IPS DF 19.7 (cell line): ENCODE measurements around the gene EMID1.
"Not testable (repeated sequence)": the region's sequence is repeated elsewhere in the genome, so short reads cannot be mapped to it uniquely, and the experiment has no call there.

Experiments
- DNase-seq: peaks from one replicate; pipeline ENCODE4 v3.0.0-alpha.2; 2013; ENCODE audit warnings: low read depth, low spot score

EMID1 gene

GRCh38 chr22:29231971-29232959 is 26.6 kb downstream of the EMID1 start:
- no peak for DNase-seq

GRCh38 chr22:29233277-29233877 is 27.7 kb downstream of the EMID1 start:
- DNase-seq: no peak

DNA sequence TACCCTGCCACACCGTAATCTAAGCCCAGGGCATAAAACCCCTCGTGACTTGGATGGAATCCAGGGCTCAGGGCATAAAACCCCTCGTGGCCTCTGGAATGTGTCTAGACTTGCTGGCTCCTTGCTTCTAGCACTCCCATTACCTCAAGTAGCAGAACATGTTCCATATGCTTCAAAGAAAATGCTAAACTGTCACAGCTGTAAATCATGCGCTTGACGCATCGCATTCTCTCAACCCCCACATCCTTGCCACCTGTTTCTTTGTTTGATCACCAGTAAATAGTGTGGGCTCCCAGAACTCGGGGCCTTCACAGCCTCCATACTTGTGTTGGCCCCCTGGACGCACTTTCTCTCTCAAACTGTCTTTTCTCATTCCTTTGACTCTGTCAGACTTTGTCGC is 34.8 kb downstream of the EMID1 start:
- DNase-seq: not testable (repeated sequence)

DNA sequence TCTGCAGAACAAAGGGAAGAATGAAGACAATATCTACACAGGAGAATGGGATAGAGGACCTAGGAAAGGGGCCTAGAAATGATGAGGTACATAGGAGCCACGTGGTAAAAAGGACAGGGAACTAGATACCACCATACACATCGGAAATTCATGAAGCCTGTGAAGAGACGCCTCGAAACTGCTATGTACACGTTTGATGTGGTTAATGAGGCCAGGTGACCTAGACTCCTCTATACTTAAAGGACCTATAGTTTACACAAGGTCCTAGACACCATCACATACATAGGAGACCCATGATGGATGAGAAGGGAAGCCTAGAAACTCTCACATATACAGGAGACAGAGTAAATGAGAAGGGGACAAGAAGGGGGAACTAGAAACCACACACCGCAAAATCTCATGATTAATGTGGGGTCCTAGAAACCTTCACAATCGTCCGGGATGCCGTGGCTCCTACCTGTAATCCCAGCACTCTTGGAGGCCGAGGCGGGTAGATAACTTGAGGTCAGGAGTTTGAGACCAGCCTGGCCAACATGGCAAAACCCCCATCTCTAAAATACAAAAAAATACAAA is 38.3 kb downstream of the EMID1 start:
- no peak for DNase-seq

GRCh38 chr22:29244785-29245625 is 39.3 kb downstream of the EMID1 start:
- no peak for DNase-seq

- no peak for DNase-seq
These were observed 40.1 kb downstream of the EMID1 start for GRCh38 chr22:29245626-29246385.

DNA sequence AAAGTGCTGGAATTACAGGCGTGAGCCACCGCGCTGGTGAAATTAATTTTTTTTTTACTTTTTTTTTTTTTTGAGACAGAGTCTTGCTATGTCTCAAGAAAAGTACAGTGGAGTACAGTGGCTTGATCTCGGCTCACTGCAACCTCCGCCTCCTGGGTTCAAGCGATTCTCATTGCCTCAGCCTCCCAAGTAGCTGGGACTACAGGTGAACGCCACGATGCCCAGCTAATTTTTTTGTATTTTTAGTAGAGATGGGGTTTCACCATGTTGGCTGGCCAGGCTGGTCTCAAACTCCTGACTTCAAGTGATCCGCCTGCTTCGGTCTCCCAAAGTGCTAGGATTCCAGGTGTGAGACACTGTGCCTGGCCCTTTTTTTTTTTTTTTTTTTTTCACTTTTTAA is 42.2 kb downstream of the EMID1 start:
- DNase-seq: not testable (repeated sequence)

GRCh38 chr22:29251265-29251664 is 45.6 kb downstream of the EMID1 start:
- no peak for DNase-seq

- no peak for DNase-seq
These were observed 46.5 kb downstream of the EMID1 start for GRCh38 chr22:29251981-29252911.

DNA sequence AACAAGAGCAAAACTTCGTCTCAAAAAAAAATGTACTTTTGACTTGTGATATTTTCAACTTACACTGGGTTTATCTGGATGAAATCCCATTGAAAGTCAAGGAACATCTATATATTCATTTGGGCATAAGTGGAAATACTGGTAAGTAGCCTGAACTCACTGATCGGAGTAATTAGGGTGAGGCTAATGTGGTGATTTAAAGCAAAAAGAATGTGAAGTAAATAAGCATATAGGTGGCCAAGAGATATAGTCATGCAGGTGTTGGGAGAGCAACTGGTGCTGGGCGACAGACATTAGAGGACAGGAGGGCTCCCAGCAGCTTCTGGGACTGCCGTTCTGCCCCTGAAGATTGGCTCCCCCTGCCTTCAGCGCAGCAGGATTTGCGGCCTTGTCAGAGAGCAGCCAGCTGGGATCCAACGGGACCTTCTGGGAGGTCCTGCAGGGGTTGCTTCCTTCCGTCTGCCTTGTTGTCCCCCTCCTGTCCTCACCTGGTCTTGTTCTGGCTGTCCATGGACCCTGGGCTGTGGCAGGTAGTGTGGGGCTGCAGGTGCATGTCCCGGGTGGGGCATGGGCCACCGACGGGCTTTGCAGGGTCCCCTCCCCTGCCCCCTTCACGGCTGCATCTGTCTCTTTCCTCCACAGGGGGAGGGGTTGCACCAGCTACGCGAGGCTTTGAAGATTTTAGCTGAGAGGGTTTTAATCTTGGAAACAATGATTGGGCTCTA is 48.0 kb downstream of the EMID1 start:
- DNase-seq: no peak

GRCh38 chr22:29254286-29254660 is 48.6 kb downstream of the EMID1 start:
- DNase-seq: no peak

DNA sequence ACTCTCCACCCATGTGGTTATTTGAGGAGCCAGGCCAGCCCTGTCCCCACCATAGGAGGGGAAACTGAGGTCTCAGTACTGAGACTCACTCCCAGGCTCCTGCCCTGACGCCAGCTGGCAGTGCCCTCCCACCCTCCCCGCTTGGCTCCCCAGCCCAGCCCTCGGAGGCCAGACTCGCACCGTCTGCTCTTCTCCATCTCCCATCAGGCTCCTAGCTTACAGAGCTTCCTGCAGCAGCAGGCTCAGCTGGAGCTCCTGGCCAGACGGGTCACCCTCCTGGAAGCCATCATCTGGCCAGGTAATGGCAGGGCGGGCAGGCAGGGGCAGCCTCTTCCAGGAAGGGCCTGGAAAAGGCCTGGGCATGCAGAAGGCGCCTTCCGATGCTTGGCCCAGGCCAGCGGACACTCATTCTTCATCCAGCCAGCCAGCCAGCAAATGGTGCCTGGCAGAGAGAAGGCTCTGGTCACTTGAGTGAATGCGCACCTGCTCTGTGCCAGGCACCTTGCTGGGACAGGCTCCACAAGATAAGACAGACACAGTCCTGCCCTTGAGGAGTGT is 49.4 kb downstream of the EMID1 start:
- no peak for DNase-seq

- DNase-seq: no peak
These were observed 51.1 kb downstream of the EMID1 start for GRCh38 chr22:29256606-29257325.

GRCh38 chr22:29257751-29258181 is 52.1 kb downstream of the EMID1 start:
- DNase-seq: no peak

DNA sequence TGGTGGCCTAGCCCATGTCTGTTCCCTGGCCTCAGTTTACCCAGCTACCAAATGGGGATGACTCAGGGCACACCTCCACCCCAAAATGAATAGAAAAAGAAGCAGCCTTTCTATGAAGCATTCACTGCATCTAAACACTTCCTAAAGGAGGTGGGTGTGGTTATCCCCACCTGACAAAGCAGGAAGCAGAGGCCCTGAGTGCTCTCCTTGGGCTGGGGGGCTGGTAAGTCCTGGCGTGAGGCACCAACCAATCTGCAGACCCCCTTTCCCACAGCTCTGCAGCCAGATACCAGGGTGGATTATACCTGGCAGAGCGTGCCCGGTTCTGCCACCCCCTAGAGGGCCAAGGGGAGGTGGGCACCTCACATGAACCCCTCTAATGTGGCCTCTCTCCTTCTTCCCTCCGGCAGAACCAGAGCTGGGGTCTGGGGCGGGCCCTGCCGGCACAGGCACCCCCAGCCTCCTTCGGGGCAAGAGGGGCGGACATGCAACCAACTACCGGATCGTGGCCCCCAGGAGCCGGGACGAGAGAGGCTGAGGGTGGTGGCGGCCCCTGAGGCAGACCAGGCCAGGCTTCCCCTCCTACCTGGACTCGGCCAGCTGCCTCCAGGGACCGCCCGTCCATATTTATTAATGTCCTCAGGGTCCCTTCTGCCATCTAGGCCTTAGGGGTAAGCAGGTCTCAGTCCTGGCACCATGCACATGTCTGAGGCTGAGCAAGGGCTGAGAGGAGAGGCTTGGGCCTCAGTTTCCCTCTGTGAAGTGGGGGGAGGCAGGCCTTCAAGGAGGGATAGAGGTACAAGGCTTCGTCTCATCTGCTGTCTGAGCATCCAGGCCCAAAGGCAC is 52.9 kb downstream of the EMID1 start:
- no peak for DNase-seq

- DNase-seq: no peak
These were observed 53.7 kb downstream of the EMID1 start for GRCh38 chr22:29259253-29259899.
